ENCODE results near the gene MATN1. TPM values are rescaled to one million over a fixed set of nuclear protein-coding genes. Genes with fewer than 3 reads are reported as not detected.
A peak's percentile ranks its signal among the peaks of the same experiment; 100 is the strongest.

MATN1 gene
- total and polyA plus RNA-seq, 2 of the 4 experiments (the other 2 are of a cell fraction), result 0.27 TPM; not detected in 1

DNA sequence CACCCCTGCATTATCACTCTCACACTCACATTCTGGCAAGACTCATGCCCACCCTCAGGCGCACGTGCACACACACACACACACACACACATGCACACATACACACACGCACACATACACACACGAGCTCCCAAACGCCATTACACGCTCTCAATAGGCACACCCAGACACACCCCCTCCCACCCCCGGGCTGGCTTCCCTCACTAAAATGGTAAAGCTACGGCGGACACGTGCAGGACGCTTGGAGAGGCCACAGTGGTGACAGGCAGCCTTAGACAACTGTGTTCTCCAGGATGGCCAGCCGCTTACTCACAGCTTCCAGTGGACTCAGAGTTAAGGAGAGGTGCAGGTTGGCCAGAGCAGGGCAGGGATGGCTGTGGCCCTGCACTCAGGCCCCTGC is 10.1 kb downstream of the MATN1 start:
- H4K20me1 ChIP-seq (ENCODE audit: insufficient read depth, low read length), result no peaks in the 10 kb centered on the region
- H4K5ac ChIP-seq (ENCODE audit: low read depth, low read length), result no peak overlapping the region
- H4K91ac ChIP-seq (ENCODE audit: insufficient read depth, low read depth, low read length), result no peak overlapping the region
- no peaks in the 10 kb centered on the region; the same call in 1 of the 2 replicates for H3K9me3 ChIP-seq (ENCODE audit: control insufficient read depth, insufficient read depth, low read length)
- H4K8ac ChIP-seq (ENCODE audit: low read depth in 2 of 2, low read length in 2 of 2), result no peak overlapping the region
- in situ Hi-C loops (cut with MboI; ENCODE audit: low sequenced_read_pairs), result loop anchor here (10.0 kb wide), 1 partner anchor 1479 kb away; the partner anchor contains the start of genes MECR and PTPRU
- no peak overlapping the region for H3K18ac ChIP-seq (ENCODE audit: low read depth, low read length)
- peak overlapping the region; percentile 53 for H2AFZ ChIP-seq (replicated peaks; ENCODE audit: low read length, poor library complexity)
- no peaks in the 10 kb centered on the region for H3K9me1 ChIP-seq (ENCODE audit: insufficient read depth, low read length)
- H3K14ac ChIP-seq (replicated peaks; ENCODE audit: low read depth, low read length), result no peak overlapping the region
- H2BK15ac ChIP-seq (ENCODE audit: low read depth, low read length), result no peak overlapping the region
- POLR2A ChIA-PET (ENCODE audit: unreplicated experiment), result no interaction called here
- CTCF ChIA-PET, result no interaction called here
- no peak overlapping the region for H3K4me2 ChIP-seq (ENCODE audit: low read depth, low read length)
- no peak overlapping the region for H3K56ac ChIP-seq (ENCODE audit: extremely low read depth, insufficient read depth, low read length)
- dilution Hi-C loops (cut with HindIII; ENCODE audit: low sequenced_read_pairs, unreplicated experiment), result no loop called here
- intact Hi-C loops (cut with micrococcal nuclease), result no loop called here
- H2BK5ac ChIP-seq (ENCODE audit: low read depth, low read length, poor library complexity, severe bottlenecking), result no peak overlapping the region
- BruUV-seq (replicated peaks), result no TSS peak
- DNase-seq (peak; percentile 8), ATAC-seq (ENCODE audit: low read depth) (no peak)
- no peak overlapping the region for H2AK5ac ChIP-seq (ENCODE audit: low read depth, low read length)
- no peak overlapping the region for H2BK120ac ChIP-seq (ENCODE audit: low read depth, low read length)
- peaks cover 33% of the 10 kb centered on the region for H3K27me3 ChIP-seq (ENCODE audit: control insufficient read depth, insufficient read depth, low read length)
- no peak overlapping the region for H3K4ac ChIP-seq (ENCODE audit: low read depth, low read length)
- no peak overlapping the region for H3K9ac ChIP-seq (ENCODE audit: low read depth, low read length)
- H3K4me3 ChIP-seq (ENCODE audit: insufficient read depth, low read depth, low read length), result no peak overlapping the region
- H3K4me1 ChIP-seq (ENCODE audit: control insufficient read depth, insufficient read depth, low read length), result no peaks in the 10 kb centered on the region
- 27% methylated on average over 6 of the region's 12 CpGs; no CpG with 5 or more reads in 1 of the 2 experiments for WGBS, 2 experiments (ENCODE audit: extremely low coverage in 2 of 2, insufficient read length in 1 of 2)
- no peak overlapping the region for H3K23ac ChIP-seq (ENCODE audit: low read depth, low read length)
- no peaks in the 10 kb centered on the region for H3K79me1 ChIP-seq (ENCODE audit: low read depth in 1 of 2, low read length in 2 of 2)
- no peaks in the 10 kb centered on the region for H3K36me3 ChIP-seq (ENCODE audit: control insufficient read depth, insufficient read depth, low read length)
- H3K27ac ChIP-seq (ENCODE audit: insufficient read depth, low read length), result no peak overlapping the region
- no peak overlapping the region for H2BK20ac ChIP-seq (ENCODE audit: low read depth, low read length)
- TF ChIP-seq CHD1 (IDR thresholded peaks at IDR 0.05; ENCODE audit: low read depth, low read length) (no peak), BHLHE40 (IDR thresholded peaks at IDR 0.05; ENCODE audit: low read depth, low read length) (peak; percentile 79), MXI1 (IDR thresholded peaks at IDR 0.05; ENCODE audit: borderline replicate concordance, low read depth, low read length) (0 out of 2 replicates have a peak, but pooled peaks have one; percentile 41), SMC3 (IDR thresholded peaks at IDR 0.05; ENCODE audit: low read depth, low read length) (no peak)
- peak overlapping the region; percentile 34 for H2AK9ac ChIP-seq (replicated peaks; ENCODE audit: low read depth, low read length, poor library complexity)

Measured in IMR-90 (cell line).